Measurements from ENCODE around the gene ABLIM3.

The ABLIM3 gene

GRCh38 chr5:149288436-149288835, 147.1 kb downstream of the ABLIM3 start:
- TF ChIP-seq SIN3A (IDR thresholded peaks at IDR 0.05; ENCODE audit: borderline replicate concordance, insufficient read depth, low read length) (no peak), POLR2AphosphoS5 (IDR thresholded peaks at IDR 0.05; ENCODE audit: low read depth, low read length) (no peak), FOXP2 (optimal IDR thresholded peaks at IDR 0.05; ENCODE audit: borderline replicate concordance, extremely low read depth, extremely low read length, insufficient read depth) (no peak)

GRCh38 chr5:149289301-149289700, 148.0 kb downstream of the ABLIM3 start:
- TF ChIP-seq SIN3A (IDR thresholded peaks at IDR 0.05; ENCODE audit: borderline replicate concordance, insufficient read depth, low read length), result no peak
- TF ChIP-seq POLR2AphosphoS5 (IDR thresholded peaks at IDR 0.05; ENCODE audit: low read depth, low read length), result no peak
- TF ChIP-seq FOXP2 (optimal IDR thresholded peaks at IDR 0.05; ENCODE audit: borderline replicate concordance, extremely low read depth, extremely low read length, insufficient read depth), result no peak
- TF ChIP-seq TAF1 (IDR thresholded peaks at IDR 0.05; ENCODE audit: borderline replicate concordance, insufficient read depth, low read length), result no peak
- TF ChIP-seq, protein P1, sequence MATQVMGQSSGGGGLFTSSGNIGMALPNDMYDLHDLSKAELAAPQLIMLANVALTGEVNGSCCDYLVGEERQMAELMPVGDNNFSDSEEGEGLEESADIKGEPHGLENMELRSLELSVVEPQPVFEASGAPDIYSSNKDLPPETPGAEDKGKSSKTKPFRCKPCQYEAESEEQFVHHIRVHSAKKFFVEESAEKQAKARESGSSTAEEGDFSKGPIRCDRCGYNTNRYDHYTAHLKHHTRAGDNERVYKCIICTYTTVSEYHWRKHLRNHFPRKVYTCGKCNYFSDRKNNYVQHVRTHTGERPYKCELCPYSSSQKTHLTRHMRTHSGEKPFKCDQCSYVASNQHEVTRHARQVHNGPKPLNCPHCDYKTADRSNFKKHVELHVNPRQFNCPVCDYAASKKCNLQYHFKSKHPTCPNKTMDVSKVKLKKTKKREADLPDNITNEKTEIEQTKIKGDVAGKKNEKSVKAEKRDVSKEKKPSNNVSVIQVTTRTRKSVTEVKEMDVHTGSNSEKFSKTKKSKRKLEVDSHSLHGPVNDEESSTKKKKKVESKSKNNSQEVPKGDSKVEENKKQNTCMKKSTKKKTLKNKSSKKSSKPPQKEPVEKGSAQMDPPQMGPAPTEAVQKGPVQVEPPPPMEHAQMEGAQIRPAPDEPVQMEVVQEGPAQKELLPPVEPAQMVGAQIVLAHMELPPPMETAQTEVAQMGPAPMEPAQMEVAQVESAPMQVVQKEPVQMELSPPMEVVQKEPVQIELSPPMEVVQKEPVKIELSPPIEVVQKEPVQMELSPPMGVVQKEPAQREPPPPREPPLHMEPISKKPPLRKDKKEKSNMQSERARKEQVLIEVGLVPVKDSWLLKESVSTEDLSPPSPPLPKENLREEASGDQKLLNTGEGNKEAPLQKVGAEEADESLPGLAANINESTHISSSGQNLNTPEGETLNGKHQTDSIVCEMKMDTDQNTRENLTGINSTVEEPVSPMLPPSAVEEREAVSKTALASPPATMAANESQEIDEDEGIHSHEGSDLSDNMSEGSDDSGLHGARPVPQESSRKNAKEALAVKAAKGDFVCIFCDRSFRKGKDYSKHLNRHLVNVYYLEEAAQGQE (IDR thresholded peaks at IDR 0.05; ENCODE audit: insufficient read depth in 1 of 2, low read depth in 2 of 2, low read length in 2 of 2), result no peak

DNA sequence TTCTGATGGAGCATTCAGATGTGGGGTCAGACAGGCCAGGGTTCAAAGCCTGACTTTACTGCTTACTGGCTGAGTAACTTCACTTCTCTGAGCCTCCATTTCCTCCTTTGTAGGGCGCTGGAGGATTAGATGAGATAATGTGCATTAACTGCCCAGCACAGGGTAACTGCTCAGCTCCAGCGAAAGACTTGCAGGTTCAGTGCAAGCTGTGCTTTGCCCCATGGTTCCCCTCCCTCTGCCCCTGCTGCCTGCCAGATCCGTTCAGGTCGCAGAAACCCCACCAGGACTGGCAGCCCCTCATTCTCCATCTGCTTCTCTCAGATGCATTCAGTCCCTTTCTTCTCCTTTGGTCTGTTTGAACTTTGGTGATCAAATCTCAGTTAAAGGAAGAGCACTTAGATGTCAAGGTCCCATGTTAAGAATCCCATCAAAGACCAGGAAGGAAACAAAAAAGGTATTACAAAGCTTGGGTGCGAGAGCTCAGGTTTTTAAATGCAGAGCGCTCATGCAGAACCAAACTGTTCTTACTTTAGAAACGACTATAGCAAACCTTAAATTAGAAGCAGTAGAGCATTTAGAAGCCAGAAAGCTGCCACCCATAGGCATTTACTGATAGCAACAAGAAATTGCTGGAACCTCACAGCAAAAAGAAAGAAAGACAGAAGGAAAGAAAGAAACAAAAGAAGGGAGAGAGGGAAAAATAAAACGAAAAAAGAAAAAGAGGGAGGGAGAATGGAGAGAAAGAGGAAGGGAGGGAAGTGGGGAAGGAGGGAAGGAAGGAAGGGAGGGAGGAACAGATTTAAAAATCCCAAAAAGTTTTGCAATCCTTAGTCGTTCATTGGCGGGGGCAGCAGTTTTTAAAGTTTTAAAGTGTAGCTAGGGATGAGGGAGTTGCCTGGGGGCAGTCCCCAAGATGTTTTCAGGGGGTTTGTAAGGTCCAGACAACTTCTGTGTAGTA, 153.9 kb downstream of the ABLIM3 start:
- TF ChIP-seq, protein P1 (IDR thresholded peaks at IDR 0.05; ENCODE audit: insufficient read depth in 1 of 2, low read depth in 2 of 2, low read length in 2 of 2), result no peak
- no peak for TF ChIP-seq TAF1 (IDR thresholded peaks at IDR 0.05; ENCODE audit: borderline replicate concordance, insufficient read depth, low read length)
- no peak for TF ChIP-seq FOXP2 (optimal IDR thresholded peaks at IDR 0.05; ENCODE audit: borderline replicate concordance, extremely low read depth, extremely low read length, insufficient read depth)
- no peak for TF ChIP-seq SIN3A (IDR thresholded peaks at IDR 0.05; ENCODE audit: borderline replicate concordance, insufficient read depth, low read length)
- no peak for TF ChIP-seq POLR2AphosphoS5 (IDR thresholded peaks at IDR 0.05; ENCODE audit: low read depth, low read length)

GRCh38 chr5:149297340-149298025, 156.2 kb downstream of the ABLIM3 start:
- TF ChIP-seq POLR2AphosphoS5 (IDR thresholded peaks at IDR 0.05; ENCODE audit: low read depth, low read length) (no peak), SIN3A (IDR thresholded peaks at IDR 0.05; ENCODE audit: borderline replicate concordance, insufficient read depth, low read length) (no peak), FOXP2 (optimal IDR thresholded peaks at IDR 0.05; ENCODE audit: borderline replicate concordance, extremely low read depth, extremely low read length, insufficient read depth) (no peak), TAF1 (IDR thresholded peaks at IDR 0.05; ENCODE audit: borderline replicate concordance, insufficient read depth, low read length) (no peak)
- TF ChIP-seq, protein P1 (IDR thresholded peaks at IDR 0.05; ENCODE audit: insufficient read depth in 1 of 2, low read depth in 2 of 2, low read length in 2 of 2), result no peak

DNA sequence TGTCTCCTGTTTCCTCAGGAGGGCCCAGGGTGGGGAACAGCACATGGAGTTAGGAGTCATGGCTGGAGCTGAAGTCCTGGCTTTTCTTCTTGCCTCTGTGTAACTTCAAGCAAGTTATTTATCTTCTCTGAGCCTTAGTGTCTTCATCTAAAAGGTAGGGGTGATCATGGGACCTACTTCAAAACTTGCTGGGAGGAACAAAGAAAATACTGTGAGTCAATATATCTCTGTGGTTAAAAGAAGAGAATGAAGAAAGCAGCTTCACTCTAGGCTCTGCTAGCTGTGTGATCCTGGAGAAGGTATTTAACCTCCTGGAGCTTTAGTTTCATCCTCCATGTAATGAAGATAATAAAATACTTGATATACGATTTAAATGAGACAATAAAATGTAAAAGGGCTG, 156.9 kb downstream of the ABLIM3 start:
- TF ChIP-seq FOXP2 (optimal IDR thresholded peaks at IDR 0.05; ENCODE audit: borderline replicate concordance, extremely low read depth, extremely low read length, insufficient read depth) (no peak), POLR2AphosphoS5 (IDR thresholded peaks at IDR 0.05; ENCODE audit: low read depth, low read length) (no peak), TAF1 (IDR thresholded peaks at IDR 0.05; ENCODE audit: borderline replicate concordance, insufficient read depth, low read length) (no peak), SIN3A (IDR thresholded peaks at IDR 0.05; ENCODE audit: borderline replicate concordance, insufficient read depth, low read length) (no peak)
- TF ChIP-seq, protein P1 (IDR thresholded peaks at IDR 0.05; ENCODE audit: insufficient read depth in 1 of 2, low read depth in 2 of 2, low read length in 2 of 2), result no peak
